Heart left ventricle (tissue), 16 donors: ENCODE measurements around the gene TNRC18. TPM values are rescaled to one million over a fixed set of nuclear protein-coding genes. Genes with fewer than 3 reads are reported as not detected.

ENCODE experiments used
- ATAC-seq, 4 donors: fragments of 200-7000 bp; cut with Tn5 transposase; one replicate each; pipeline ENCODE4 v1.9.1; 2020 to 2022; ENCODE audit warnings: moderate library complexity in 4 of 4, mild to moderate bottlenecking in 3 of 4, moderate number of reproducible peaks in 1 of 4
- DNase-seq, 5 donors: peaks; one replicate each; pipeline ENCODE4 v3.0.0-alpha.2; 2020
- H3K27ac ChIP-seq, 12 donors: fragments of 200-600 bp; sonication (generic) in 4 of 12; one replicate each; pipeline versions ENCODE4 v1.5.0 to v1.8.0; 2016 to 2022; ENCODE audit warnings: mild to moderate bottlenecking in 2 of 12
- H3K27me3 ChIP-seq, 9 donors: fragments of 200-600 bp; sonication (generic) in 2 of 9; one replicate each; pipeline versions ENCODE4 v1.5.1 to v1.8.0; 2016 to 2022; ENCODE audit warnings: mild to moderate bottlenecking in 3 of 9
- H3K36me3 ChIP-seq, 9 donors: fragments of 200-600 bp; sonication (generic) in 2 of 9; one replicate each; pipeline versions ENCODE4 v1.5.0 to v1.8.0; 2018 to 2022; ENCODE audit warnings: mild to moderate bottlenecking in 2 of 9
- H3K4me1 ChIP-seq, 12 donors: fragments of 200-600 bp; sonication (generic) in 4 of 12; one replicate each; pipeline versions ENCODE4 v1.5.0 to v1.8.0; 2016 to 2022; ENCODE audit warnings: mild to moderate bottlenecking in 3 of 12
- H3K4me3 ChIP-seq, 12 donors: fragments of 200-600 bp; sonication (generic) in 4 of 12; one replicate each; pipeline versions ENCODE4 v1.5.0 to v1.8.0; 2017 to 2022; ENCODE audit warnings: mild to moderate bottlenecking in 9 of 12, moderate library complexity in 4 of 12
- H3K9me3 ChIP-seq, 12 donors: fragments of 200-600 bp; sonication (generic) in 4 of 12; one replicate each; pipeline versions ENCODE4 v1.5.0 to v1.8.0; 2016 to 2022; ENCODE audit warnings: mild to moderate bottlenecking in 1 of 12
- CTCF ChIP-seq, 12 donors: fragments of 200-600 bp; sonication (generic) in 4 of 12; IDR thresholded peaks; one replicate each; pipeline versions ENCODE4 v1.5.0 to v1.8.0; 2018 to 2022; ENCODE audit warnings: antibody characterized with exemption in 12 of 12, mild to moderate bottlenecking in 5 of 12
- POLR2A ChIP-seq, 2 donors: fragments of 450-650 bp; IDR thresholded peaks; one replicate each; pipeline ENCODE4 v1.6.1; 2017; ENCODE audit warnings: antibody characterized with exemption in 2 of 2, mild to moderate bottlenecking in 2 of 2, moderate library complexity in 2 of 2
- WGBS, 4 donors: extraction: QIAGEN DNeasy Blood & Tissue Kit in 2 of 4; methylation state at CpG; one replicate each; pipeline versions ENCODE4 v1.1.5 to v1.1.7; 2013 to 2018; 5-methylcytosine and 5-hydroxymethylcytosine counted together
- intact Hi-C, 10 donors: fragments of 100-400 bp; cut with DNase I; formaldehyde crosslinking; loops; one replicate each; pipeline versions ENCODE4 v1.11.1 to v1.14.2; 2022
- polyA plus RNA-seq, 2 donors: library from polyadenylated mRNA; stranded (reverse); fragments of 200-250 nt; gene quantifications; one replicate each; pipeline ENCODE4 v1.2.3, GENCODE V29; 2013
- total RNA-seq, 9 donors: library from RNA; depleted of rRNA in 2 of 9; stranded (reverse); fragments of >200 nt in 2 of 9; fragmentation: NEBNext Ultra II Directional in 3 of 9; extraction: Animal tissue kit (Norgen Biotek cat#: 25700) in 3 of 9; gene quantifications; one replicate each; pipeline versions ENCODE4 v1.1.0 to v1.2.4, GENCODE V29; 2016 to 2023
- donor health status: ischemic (EF 13 %, LVEDD 7.1; RV severe dilation, severe dysfunction).
- donor health status: healthy with polysubstance abuse.
- donor health status: DM: no; HTN: yes; CAD: no.
- donor health status: DM: no; HTN: no; CAD: no.
- donor health status: ischemic (EF 25% LVEDD 6.9; RV normal size, moderate dysfunction).
- donor health status: ischemic (EF 25% LVEDD 5.7; RV mildly dilated, moderate dysfunction).
- donor health status: healthy.
- donor health status: DM: yes; HTN: yes; CAD: no.
- donor health status: ischemic (EF 35%, LVEDD 5.7; RV mildly dilated, moderate dysfunction).
- donor health status: nonischemic (EF 11% LVEDD 7.7; RV severe dilation, severe dysfunction).
- donor health status: DM: yes; HTN: yes; CAD: no.
- donor health status: PGD.
- donor health status: ischemic (EF 29% LVEDD 5.4; RV normal size, mild dysfunction).
- donor health status: nonischemic (EF 23%, LVEDD 6.1; RV moderate dilation, normal function).

The TNRC18 gene
- total and polyA plus RNA-seq, 11 donors = 23.4 to 66.6 (median 33.7) TPM

GRCh38 chr7:5350174-5350463 is 73.5 kb downstream of the TNRC18 start:
- intact Hi-C loops = loop anchor here in 4 of 10 donors (5.0 to 10.0 kb wide), 2 partner anchors 105 to 108 kb away; no protein-coding TSS in a partner anchor
- no peaks in the 10 kb centered on the region for H3K27me3 ChIP-seq
- no peak for TF ChIP-seq POLR2A (IDR thresholded peaks at IDR 0.05)
- TF ChIP-seq CTCF (IDR thresholded peaks at IDR 0.05) = no peak
- peaks cover 0 to under 1% (median 0%) of the 10 kb centered on the region in 12 donors for H3K9me3 ChIP-seq
- H3K4me1 ChIP-seq = peaks cover 0 to 17% (median 12%) of the 10 kb centered on the region in 12 donors
- H3K36me3 ChIP-seq = peaks cover 1 to 88% (median 62%) of the 10 kb centered on the region in 9 donors
- 86 to 93% (median 90%) methylated on average over 15 of the region's 15 CpGs for WGBS, 4 donors
- H3K4me3 ChIP-seq = no peak overlapping the region
- DNase-seq (no peak), ATAC-seq (no peak)
- H3K27ac ChIP-seq = peak overlapping the region in 1 of 12 donors; percentile 60

GRCh38 chr7:5349437-5350173 is 74.0 kb downstream of the TNRC18 start:
- H3K27ac ChIP-seq = peak overlapping the region in 1 of 12 donors; percentile 60
- no peaks in the 10 kb centered on the region for H3K27me3 ChIP-seq
- peaks cover 4 to 88% (median 63%) of the 10 kb centered on the region in 9 donors for H3K36me3 ChIP-seq
- peaks cover 0 to 12% (median 7%) of the 10 kb centered on the region in 12 donors for H3K4me1 ChIP-seq
- peaks cover 0 to 6% (median 1%) of the 10 kb centered on the region in 12 donors for H3K9me3 ChIP-seq
- no peak for TF ChIP-seq CTCF (IDR thresholded peaks at IDR 0.05)
- TF ChIP-seq POLR2A (IDR thresholded peaks at IDR 0.05) = no peak
- DNase-seq (no peak), ATAC-seq (no peak)
- 68 to 80% (median 78%) methylated on average over 34 of the region's 34 CpGs for WGBS, 4 donors
- H3K4me3 ChIP-seq = no peak overlapping the region
- intact Hi-C loops = loop anchor here in 5 of 10 donors (5.0 to 10.0 kb wide), 2 partner anchors 105 to 107 kb away; no protein-coding TSS in a partner anchor

- Histone ChIP-seq H3K4me3 (no peak overlapping the region), H3K36me3 (peaks cover 8 to 93% (median 69%) of the 10 kb centered on the region in 9 donors), H3K4me1 (peaks cover 0 to 6% (median under 1%) of the 10 kb centered on the region in 12 donors), H3K27ac (peak overlapping the region in 1 of 12 donors; percentile 60), H3K27me3 (no peaks in the 10 kb centered on the region), H3K9me3 (peaks cover 0 to 12% (median 8%) of the 10 kb centered on the region in 12 donors)
- 84 to 90% (median 88%) methylated on average over 17 of the region's 17 CpGs for WGBS, 4 donors
- intact Hi-C loops = loop anchor here in 1 of 10 donors (10.0 kb wide), 1 partner anchor 104 kb away; no protein-coding TSS in a partner anchor
- TF ChIP-seq POLR2A (IDR thresholded peaks at IDR 0.05) (no peak), CTCF (IDR thresholded peaks at IDR 0.05) (no peak)
- no peak for DNase-seq
- ATAC-seq = no peak
These were observed 74.6 kb downstream of the TNRC18 start for GRCh38 chr7:5349005-5349380.
